Measurements from ENCODE around the gene MSH5. TPM values are rescaled to one million over a fixed set of nuclear protein-coding genes. Genes with fewer than 3 reads are reported as not detected.
A peak's percentile ranks its signal among the peaks of the same experiment; 100 is the strongest.

Gene MSH5
- polyA plus RNA-seq, 3 donors = 0.58 to 31.2 (median 1.9) TPM

GRCh38 chr6:31765559-31765909 lies 25.7 kb downstream of the MSH5 start:
- H2AFZ ChIP-seq (ENCODE audit: insufficient read depth, low read depth, low read length, poor library complexity, severe bottlenecking) = no peak overlapping the region
- H3K9me3 ChIP-seq (replicated peaks in 1 of 2; ENCODE audit: control insufficient read depth in 1 of 2, insufficient read depth in 1 of 2, low read length in 2 of 2) = no peaks in the 10 kb centered on the region
- H3K36me3 Mint-ChIP-seq = peaks cover 19 to 32% of the 10 kb centered on the region in 2 donors
- H3K4me2 ChIP-seq (replicated peaks; ENCODE audit: extremely low read depth, low read length, poor library complexity, severe bottlenecking) = no peak overlapping the region
- no peaks in the 10 kb centered on the region for H4K20me1 ChIP-seq (ENCODE audit: insufficient read depth, low read length)
- H3K4me3 Mint-ChIP-seq = no peak overlapping the region
- H3K79me2 ChIP-seq (ENCODE audit: insufficient read depth, low read length) = no peaks in the 10 kb centered on the region
- no peaks in the 10 kb centered on the region for H3K27me3 ChIP-seq (ENCODE audit: control insufficient read depth in 2 of 2, insufficient read depth in 2 of 2, low read length in 2 of 2)
- no peak overlapping the region for H3K27ac ChIP-seq (ENCODE audit: low read depth in 1 of 2, low read length in 2 of 2)
- TF ChIP-seq CTCF (IDR thresholded peaks at IDR 0.05) = no peak
- no peak for DNase-seq
- H3K4me3 ChIP-seq (replicated peaks in 1 of 3; ENCODE audit: low read depth in 2 of 3, low read length in 3 of 3) = no peak overlapping the region
- WGBS (ENCODE audit: insufficient coverage) = 90% methylated on average over 2 of the region's 9 CpGs
- peaks cover 29 to 30% of the 10 kb centered on the region in 2 donors for H3K4me1 ChIP-seq (ENCODE audit: control insufficient read depth in 1 of 2, insufficient read depth in 2 of 2, low read length in 2 of 2)
- H3K9ac ChIP-seq (ENCODE audit: insufficient read depth, low read length, poor library complexity, severe bottlenecking) = no peak overlapping the region
- peak overlapping the region in 1 of 7 donors; percentile 64 for H3K27ac Mint-ChIP-seq
- intact Hi-C loops (cut with micrococcal nuclease) = loop anchor here in 1 of 2 donors (5.0 kb wide), 2 partner anchors 33 to 88 kb away; no protein-coding TSS in a partner anchor
- peaks cover 0 to 11% (median 4%) of the 10 kb centered on the region in 3 donors for H3K27me3 Mint-ChIP-seq (ENCODE audit: low read depth in 3 of 3)
- peaks cover 7 to 24% of the 10 kb centered on the region in 2 donors for H3K36me3 ChIP-seq (replicated peaks in 1 of 2; ENCODE audit: control insufficient read depth in 1 of 2, insufficient read depth in 2 of 2, low read length in 2 of 2)
- peaks cover 0 to 1% (median 0%) of the 10 kb centered on the region in 7 donors for H3K9me3 Mint-ChIP-seq
- peaks cover 29% of the 10 kb centered on the region for H3K4me1 Mint-ChIP-seq

- no peaks in the 10 kb centered on the region for H4K20me1 ChIP-seq (ENCODE audit: insufficient read depth, low read length)
- H3K4me2 ChIP-seq (replicated peaks; ENCODE audit: extremely low read depth, low read length, poor library complexity, severe bottlenecking) = no peak overlapping the region
- no peak overlapping the region for H3K4me3 ChIP-seq (replicated peaks in 1 of 3; ENCODE audit: low read depth in 2 of 3, low read length in 3 of 3)
- H3K36me3 ChIP-seq (replicated peaks in 1 of 2; ENCODE audit: control insufficient read depth in 1 of 2, insufficient read depth in 2 of 2, low read length in 2 of 2) = peaks cover 5 to 17% of the 10 kb centered on the region in 2 donors
- Mint-ChIP-seq H3K4me1 (peaks cover 29% of the 10 kb centered on the region), H3K9me3 (peaks cover 0 to 1% (median 0%) of the 10 kb centered on the region in 7 donors), H3K36me3 (peaks cover 17 to 27% of the 10 kb centered on the region in 2 donors), H3K27ac (peak overlapping the region in 4 of 7 donors; percentile 49 to 77 (median 70)), H3K4me3 (no peak overlapping the region), H3K27me3 (ENCODE audit: low read depth in 3 of 3) (peaks cover 0 to 11% (median 4%) of the 10 kb centered on the region in 3 donors)
- no peaks in the 10 kb centered on the region for H3K79me2 ChIP-seq (ENCODE audit: insufficient read depth, low read length)
- DNase-seq = no peak
- no peak overlapping the region for H3K27ac ChIP-seq (ENCODE audit: low read depth in 1 of 2, low read length in 2 of 2)
- peaks cover 29 to 30% of the 10 kb centered on the region in 2 donors for H3K4me1 ChIP-seq (ENCODE audit: control insufficient read depth in 1 of 2, insufficient read depth in 2 of 2, low read length in 2 of 2)
- no peak for TF ChIP-seq CTCF (IDR thresholded peaks at IDR 0.05)
- H2AFZ ChIP-seq (ENCODE audit: insufficient read depth, low read depth, low read length, poor library complexity, severe bottlenecking) = no peak overlapping the region
- no peak overlapping the region for H3K9ac ChIP-seq (ENCODE audit: insufficient read depth, low read length, poor library complexity, severe bottlenecking)
- intact Hi-C loops (cut with micrococcal nuclease) = loop anchor here in 1 of 2 donors (5.0 kb wide), 2 partner anchors 34 to 89 kb away; no protein-coding TSS in a partner anchor
- H3K27me3 ChIP-seq (ENCODE audit: control insufficient read depth in 2 of 2, insufficient read depth in 2 of 2, low read length in 2 of 2) = no peaks in the 10 kb centered on the region
- no peaks in the 10 kb centered on the region for H3K9me3 ChIP-seq (replicated peaks in 1 of 2; ENCODE audit: control insufficient read depth in 1 of 2, insufficient read depth in 1 of 2, low read length in 2 of 2)
- WGBS (ENCODE audit: insufficient coverage) = 91% methylated on average over 34 of the region's 42 CpGs
These were observed 26.3 kb downstream of the MSH5 start for GRCh38 chr6:31765910-31766794.
